ENCODE measurements around the gene THYN1.

The THYN1 gene

DNA sequence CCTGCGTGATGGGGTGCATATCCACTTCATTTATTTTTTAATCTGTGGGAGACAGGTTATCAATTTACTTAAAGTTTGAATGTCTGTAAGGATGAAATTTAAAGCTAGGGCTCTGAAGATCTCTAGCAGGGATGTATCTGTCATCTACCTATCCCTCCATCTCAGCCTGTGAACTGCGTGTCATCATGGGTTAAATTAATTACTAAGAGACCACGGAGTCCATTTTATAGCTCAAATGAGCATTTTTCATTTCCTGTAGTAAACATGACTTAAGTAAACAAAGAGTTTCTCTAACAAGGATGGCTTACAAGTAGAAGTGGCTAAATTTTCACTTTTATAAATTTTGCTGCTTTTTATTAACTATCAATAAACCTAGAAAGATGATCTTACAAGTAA lies 20.2 kb upstream of the THYN1 start:
- Histone ChIP-seq H3K27ac (ENCODE audit: insufficient read depth, low read depth, low read length, poor library complexity, severe bottlenecking) (no peak overlapping the region), H3K4me3 (ENCODE audit: insufficient read depth, low read depth, low read length) (no peak overlapping the region), H3K4me1 (ENCODE audit: control insufficient read depth, insufficient read depth, low read length) (peaks cover 10% of the 10 kb centered on the region), H3K27me3 (ENCODE audit: control insufficient read depth, insufficient read depth, low read length, poor library complexity, severe bottlenecking) (peaks cover 74% of the 10 kb centered on the region), H3K36me3 (ENCODE audit: control insufficient read depth, insufficient read depth, low read length) (no peaks in the 10 kb centered on the region), H3K9me3 (ENCODE audit: control insufficient read depth, low read length) (no peaks in the 10 kb centered on the region)
- 9 to 22% methylated on average over 2 to 3 of the region's 3 CpGs for WGBS, 2 experiments

DNA sequence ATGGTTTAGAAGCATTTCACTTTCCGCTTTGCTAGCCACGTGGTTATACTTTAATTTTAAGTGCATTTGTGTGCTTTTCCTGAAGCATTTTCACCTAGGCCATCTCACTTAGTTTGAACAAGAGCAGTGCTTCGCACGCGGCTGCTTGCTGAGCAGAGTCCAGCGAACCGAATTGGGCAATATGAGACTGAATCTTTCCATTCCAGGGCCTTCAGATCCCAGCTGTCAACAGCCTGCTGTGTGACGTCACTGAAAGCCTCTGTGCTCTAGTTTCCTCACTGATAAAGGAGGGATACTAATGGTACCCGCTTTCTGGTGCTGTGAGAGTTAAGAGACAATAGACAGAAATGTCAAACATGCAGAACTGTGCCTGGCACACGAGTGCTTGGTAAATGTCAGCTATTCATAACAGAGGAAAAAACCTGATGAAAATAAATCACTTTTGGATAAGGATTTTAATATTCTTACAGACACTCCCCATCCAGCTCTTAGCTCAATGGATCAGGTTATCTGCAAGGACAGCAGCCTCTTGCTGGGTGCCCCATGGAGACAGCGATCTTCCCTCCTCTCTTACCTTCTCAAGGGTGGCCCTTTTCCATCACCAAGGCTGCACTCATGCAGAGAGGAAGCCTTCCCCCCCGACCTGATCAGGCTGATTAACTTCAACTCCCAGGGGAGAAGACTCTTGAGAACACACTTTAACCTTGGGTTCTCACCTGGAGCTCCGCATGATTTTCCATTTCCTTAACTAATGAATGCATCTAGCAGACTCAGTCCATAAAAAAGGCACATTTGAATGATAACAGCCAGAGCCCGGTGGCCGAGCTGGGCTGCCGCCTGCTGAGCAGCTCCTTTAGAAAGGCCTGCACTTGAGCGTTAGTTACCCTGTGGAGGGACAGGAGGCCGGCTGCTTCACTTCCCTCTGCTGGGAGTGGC lies 19.5 kb upstream of the THYN1 start:
- Histone ChIP-seq H3K36me3 (ENCODE audit: control insufficient read depth, insufficient read depth, low read length) (no peaks in the 10 kb centered on the region), H3K4me1 (ENCODE audit: control insufficient read depth, insufficient read depth, low read length) (peaks cover 12% of the 10 kb centered on the region), H3K4me3 (ENCODE audit: insufficient read depth, low read depth, low read length) (no peak overlapping the region), H3K9me3 (ENCODE audit: control insufficient read depth, low read length) (no peaks in the 10 kb centered on the region), H3K27me3 (ENCODE audit: control insufficient read depth, insufficient read depth, low read length, poor library complexity, severe bottlenecking) (peaks cover 67% of the 10 kb centered on the region), H3K27ac (ENCODE audit: insufficient read depth, low read depth, low read length, poor library complexity, severe bottlenecking) (no peak overlapping the region)
- 23 to 25% methylated on average over 18 of the region's 18 CpGs for WGBS, 2 experiments

DNA sequence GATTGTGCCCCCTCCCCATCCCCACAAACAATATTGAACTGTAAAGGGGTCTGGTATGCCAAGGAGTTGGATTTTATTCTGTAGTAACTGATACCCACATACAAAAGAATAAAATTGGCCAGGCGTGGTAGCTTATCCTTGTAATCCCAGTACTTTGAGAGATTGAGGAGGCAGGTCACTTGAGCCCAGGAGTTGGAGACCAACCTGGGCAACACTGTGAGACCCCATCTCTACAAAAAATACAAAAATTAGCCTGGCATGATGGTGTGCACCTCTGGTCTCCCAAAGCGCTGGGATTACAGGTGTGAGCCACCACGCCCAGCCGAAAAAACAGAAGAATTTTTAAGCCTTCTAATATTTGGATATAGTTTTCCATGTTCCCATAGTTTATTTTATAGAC lies 18.8 kb upstream of the THYN1 start:
- Histone ChIP-seq H3K9me3 (ENCODE audit: control insufficient read depth, low read length) (no peaks in the 10 kb centered on the region), H3K36me3 (ENCODE audit: control insufficient read depth, insufficient read depth, low read length) (no peaks in the 10 kb centered on the region), H3K27me3 (ENCODE audit: control insufficient read depth, insufficient read depth, low read length, poor library complexity, severe bottlenecking) (peaks cover 61% of the 10 kb centered on the region), H3K27ac (ENCODE audit: insufficient read depth, low read depth, low read length, poor library complexity, severe bottlenecking) (no peak overlapping the region), H3K4me1 (ENCODE audit: control insufficient read depth, insufficient read depth, low read length) (peaks cover 16% of the 10 kb centered on the region), H3K4me3 (ENCODE audit: insufficient read depth, low read depth, low read length) (no peak overlapping the region)
- 86% methylated on average over 4 of the region's 4 CpGs for WGBS, 2 experiments

DNA sequence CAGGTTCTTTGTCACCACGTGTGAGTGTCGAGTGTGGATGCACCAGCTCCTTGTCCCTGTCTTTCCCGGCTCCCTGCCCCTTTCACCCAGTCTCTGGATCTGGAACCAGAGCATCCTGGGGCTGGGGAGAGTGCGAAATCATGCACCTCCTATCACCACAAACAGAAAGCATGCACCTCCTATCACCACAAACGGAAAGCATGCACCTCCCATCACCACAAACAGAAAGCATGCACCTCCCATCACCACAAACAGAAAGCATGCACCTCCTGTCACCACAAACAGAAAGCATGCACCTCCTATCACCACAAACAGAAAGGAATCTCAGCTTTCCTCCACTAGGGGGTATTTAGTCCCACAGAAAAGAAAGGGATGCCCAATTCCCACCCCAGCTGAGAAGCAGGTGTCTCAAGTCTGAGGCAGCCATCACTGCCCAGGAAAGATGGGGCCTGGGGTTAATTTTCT lies 17.1 kb upstream of the THYN1 start:
- H3K27me3 ChIP-seq (ENCODE audit: control insufficient read depth, insufficient read depth, low read length, poor library complexity, severe bottlenecking): peaks cover 44% of the 10 kb centered on the region

DNA sequence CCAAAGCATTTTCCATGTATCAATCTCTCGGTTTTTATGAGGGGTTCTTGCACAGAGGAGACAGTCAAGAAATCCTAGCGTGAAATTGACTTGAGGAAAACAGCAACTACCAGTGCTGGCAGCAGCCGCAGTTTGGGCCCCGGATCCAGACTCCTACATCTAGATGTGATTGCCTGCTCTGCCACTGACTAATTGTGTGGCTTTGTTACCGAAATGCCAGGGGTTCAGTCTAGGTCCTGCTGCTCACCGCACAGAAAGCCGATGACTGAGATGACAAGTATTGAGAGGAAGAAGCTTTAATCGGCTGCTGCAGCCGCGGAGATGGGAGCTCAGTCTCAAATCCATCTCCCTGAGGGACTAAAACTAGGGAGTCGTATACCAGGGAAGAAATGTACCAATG lies 14.8 kb upstream of the THYN1 start:
- Histone ChIP-seq H3K27ac (ENCODE audit: insufficient read depth, low read depth, low read length, poor library complexity, severe bottlenecking) (no peak overlapping the region), H3K9me3 (ENCODE audit: control insufficient read depth, low read length) (no peaks in the 10 kb centered on the region), H3K4me1 (ENCODE audit: control insufficient read depth, insufficient read depth, low read length) (peaks cover 11% of the 10 kb centered on the region), H3K36me3 (ENCODE audit: control insufficient read depth, insufficient read depth, low read length) (no peaks in the 10 kb centered on the region), H3K27me3 (ENCODE audit: control insufficient read depth, insufficient read depth, low read length, poor library complexity, severe bottlenecking) (peaks cover 20% of the 10 kb centered on the region), H3K4me3 (ENCODE audit: insufficient read depth, low read depth, low read length) (no peak overlapping the region)
- WGBS, 2 experiments: 92 to 94% methylated on average over 11 of the region's 11 CpGs

More for the DNA sequence above, 17.1 kb upstream of the THYN1 start:
- WGBS, 2 experiments: 58 to 60% methylated on average over 5 of the region's 5 CpGs
- H3K4me1 ChIP-seq (ENCODE audit: control insufficient read depth, insufficient read depth, low read length): peaks cover 16% of the 10 kb centered on the region
- no peaks in the 10 kb centered on the region for H3K36me3 ChIP-seq (ENCODE audit: control insufficient read depth, insufficient read depth, low read length)
- no peaks in the 10 kb centered on the region for H3K9me3 ChIP-seq (ENCODE audit: control insufficient read depth, low read length)
- no peak overlapping the region for H3K4me3 ChIP-seq (ENCODE audit: insufficient read depth, low read depth, low read length)
- no peak overlapping the region for H3K27ac ChIP-seq (ENCODE audit: insufficient read depth, low read depth, low read length, poor library complexity, severe bottlenecking)

DNA sequence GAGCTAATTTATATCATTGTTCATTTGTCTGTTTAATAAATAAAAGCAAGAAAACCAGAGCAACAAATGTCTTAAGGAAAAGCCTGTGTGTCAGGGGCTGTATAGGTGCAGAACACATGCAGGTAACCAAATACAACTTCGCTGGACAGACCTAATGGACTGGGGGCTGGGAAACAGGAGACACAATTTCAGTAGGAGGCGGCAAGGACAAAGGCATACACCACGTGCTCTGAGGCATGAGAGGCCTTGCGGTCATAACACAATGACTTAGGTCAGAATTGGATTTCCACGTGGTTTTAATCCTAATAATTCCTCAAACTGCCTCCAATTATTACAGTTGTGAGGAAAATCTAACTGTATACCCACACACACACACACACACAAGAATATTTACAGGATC lies 14.3 kb upstream of the THYN1 start:
- H3K27me3 ChIP-seq (ENCODE audit: control insufficient read depth, insufficient read depth, low read length, poor library complexity, severe bottlenecking): peaks cover 15% of the 10 kb centered on the region
- no peak overlapping the region for H3K27ac ChIP-seq (ENCODE audit: insufficient read depth, low read depth, low read length, poor library complexity, severe bottlenecking)
- peaks cover 6% of the 10 kb centered on the region for H3K4me1 ChIP-seq (ENCODE audit: control insufficient read depth, insufficient read depth, low read length)
- no peaks in the 10 kb centered on the region for H3K9me3 ChIP-seq (ENCODE audit: control insufficient read depth, low read length)
- no peaks in the 10 kb centered on the region for H3K36me3 ChIP-seq (ENCODE audit: control insufficient read depth, insufficient read depth, low read length)
- H3K4me3 ChIP-seq (ENCODE audit: insufficient read depth, low read depth, low read length): no peak overlapping the region
- WGBS, 2 experiments: 61 to 65% methylated on average over 5 of the region's 5 CpGs

GRCh38 chr11:134266841-134267251 lies 13.7 kb upstream of the THYN1 start:
- Histone ChIP-seq H3K27me3 (ENCODE audit: control insufficient read depth, insufficient read depth, low read length, poor library complexity, severe bottlenecking) (peaks cover 9% of the 10 kb centered on the region), H3K9me3 (ENCODE audit: control insufficient read depth, low read length) (no peaks in the 10 kb centered on the region), H3K4me3 (ENCODE audit: insufficient read depth, low read depth, low read length) (no peak overlapping the region), H3K27ac (ENCODE audit: insufficient read depth, low read depth, low read length, poor library complexity, severe bottlenecking) (no peak overlapping the region), H3K4me1 (ENCODE audit: control insufficient read depth, insufficient read depth, low read length) (peaks cover 6% of the 10 kb centered on the region), H3K36me3 (ENCODE audit: control insufficient read depth, insufficient read depth, low read length) (no peaks in the 10 kb centered on the region)
- WGBS, 2 experiments: 69 to 73% methylated on average over 3 of the region's 3 CpGs

GRCh38 chr11:134266440-134266839 lies 13.3 kb upstream of the THYN1 start:
- Histone ChIP-seq H3K9me3 (ENCODE audit: control insufficient read depth, low read length) (no peaks in the 10 kb centered on the region), H3K4me3 (ENCODE audit: insufficient read depth, low read depth, low read length) (no peak overlapping the region), H3K27ac (ENCODE audit: insufficient read depth, low read depth, low read length, poor library complexity, severe bottlenecking) (no peak overlapping the region), H3K27me3 (ENCODE audit: control insufficient read depth, insufficient read depth, low read length, poor library complexity, severe bottlenecking) (peaks cover 5% of the 10 kb centered on the region), H3K36me3 (ENCODE audit: control insufficient read depth, insufficient read depth, low read length) (no peaks in the 10 kb centered on the region), H3K4me1 (ENCODE audit: control insufficient read depth, insufficient read depth, low read length) (peaks cover 6% of the 10 kb centered on the region)
- WGBS, 2 experiments: 90 to 95% methylated on average over 5 of the region's 5 CpGs

GRCh38 chr11:134264966-134265764 lies 12.0 kb upstream of the THYN1 start:
- Histone ChIP-seq H3K27ac (ENCODE audit: insufficient read depth, low read depth, low read length, poor library complexity, severe bottlenecking) (no peak overlapping the region), H3K9me3 (ENCODE audit: control insufficient read depth, low read length) (no peaks in the 10 kb centered on the region), H3K36me3 (ENCODE audit: control insufficient read depth, insufficient read depth, low read length) (no peaks in the 10 kb centered on the region), H3K4me1 (ENCODE audit: control insufficient read depth, insufficient read depth, low read length) (peaks cover 6% of the 10 kb centered on the region), H3K27me3 (ENCODE audit: control insufficient read depth, insufficient read depth, low read length, poor library complexity, severe bottlenecking) (no peaks in the 10 kb centered on the region), H3K4me3 (ENCODE audit: insufficient read depth, low read depth, low read length) (no peak overlapping the region)
- WGBS, 2 experiments: 93 to 96% methylated on average over 7 of the region's 7 CpGs

Data from ectodermal cell (in vitro differentiated cells).